Epithelial cell of proximal tubule (primary cell): ENCODE results near the gene SMIM23. TPM values are rescaled to one million over a fixed set of nuclear protein-coding genes. Genes with fewer than 3 reads are reported as not detected.
"Not testable (repeated sequence)": the region's sequence is repeated elsewhere in the genome, so short reads cannot be mapped to it uniquely, and the experiment has no call there.

ENCODE experiments used
- DNase-seq: peaks from one replicate; pipeline ENCODE4 v3.0.0-alpha.2; 2011; ENCODE audit warnings: low read depth
- H3K4me3 ChIP-seq: 2 replicates; pipeline ENCODE4 v1.5.1; 2011; ENCODE audit warnings: low read depth, mild to moderate bottlenecking, low read length
- total RNA-seq: library from RNA; depleted of rRNA; stranded (reverse); fragments of >200 nt; gene quantifications from 2 replicates; pipeline ENCODE4 v1.2.3, GENCODE V29; 2015
- TF ChIP-seq, protein P1 (sequence below): conservative IDR thresholded peaks from 2 replicates; pipeline ENCODE4 v1.5.1; 2012; ENCODE audit warnings: low read depth, mild to moderate bottlenecking, low read length

The SMIM23 gene
- total RNA-seq, 1 donor from 2014 or later: not detected

DNA sequence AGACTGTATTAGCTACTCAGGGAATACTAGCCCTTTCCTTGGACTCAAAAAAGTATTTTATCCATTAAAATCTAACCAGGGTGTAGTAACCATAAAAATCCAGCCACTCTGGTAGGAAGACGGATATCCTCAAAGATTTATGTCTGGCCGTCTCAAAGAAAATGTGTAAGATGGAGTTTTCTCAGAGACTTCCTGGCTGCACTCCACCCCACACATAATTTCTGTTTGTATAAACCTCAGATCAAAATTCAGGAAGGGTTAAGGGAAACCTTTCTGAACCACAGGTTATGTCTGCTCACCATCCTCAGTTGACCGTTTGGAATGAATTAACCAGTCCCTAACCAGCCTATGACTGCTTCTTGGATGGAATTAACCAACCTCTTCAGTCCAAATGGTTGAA, 13.8 kb upstream of the SMIM23 start:
- TF ChIP-seq, protein P1, sequence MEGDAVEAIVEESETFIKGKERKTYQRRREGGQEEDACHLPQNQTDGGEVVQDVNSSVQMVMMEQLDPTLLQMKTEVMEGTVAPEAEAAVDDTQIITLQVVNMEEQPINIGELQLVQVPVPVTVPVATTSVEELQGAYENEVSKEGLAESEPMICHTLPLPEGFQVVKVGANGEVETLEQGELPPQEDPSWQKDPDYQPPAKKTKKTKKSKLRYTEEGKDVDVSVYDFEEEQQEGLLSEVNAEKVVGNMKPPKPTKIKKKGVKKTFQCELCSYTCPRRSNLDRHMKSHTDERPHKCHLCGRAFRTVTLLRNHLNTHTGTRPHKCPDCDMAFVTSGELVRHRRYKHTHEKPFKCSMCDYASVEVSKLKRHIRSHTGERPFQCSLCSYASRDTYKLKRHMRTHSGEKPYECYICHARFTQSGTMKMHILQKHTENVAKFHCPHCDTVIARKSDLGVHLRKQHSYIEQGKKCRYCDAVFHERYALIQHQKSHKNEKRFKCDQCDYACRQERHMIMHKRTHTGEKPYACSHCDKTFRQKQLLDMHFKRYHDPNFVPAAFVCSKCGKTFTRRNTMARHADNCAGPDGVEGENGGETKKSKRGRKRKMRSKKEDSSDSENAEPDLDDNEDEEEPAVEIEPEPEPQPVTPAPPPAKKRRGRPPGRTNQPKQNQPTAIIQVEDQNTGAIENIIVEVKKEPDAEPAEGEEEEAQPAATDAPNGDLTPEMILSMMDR: no peak

GRCh38 chr5:171773106-171773505, 12.5 kb upstream of the SMIM23 start:
- DNase-seq: no peak
- TF ChIP-seq, protein P1: no peak
- H3K4me3 ChIP-seq: no peak overlapping the region

More for the DNA sequence above, 13.8 kb upstream of the SMIM23 start:
- H3K4me3 ChIP-seq: no peak overlapping the region
- DNase-seq: no peak

DNA sequence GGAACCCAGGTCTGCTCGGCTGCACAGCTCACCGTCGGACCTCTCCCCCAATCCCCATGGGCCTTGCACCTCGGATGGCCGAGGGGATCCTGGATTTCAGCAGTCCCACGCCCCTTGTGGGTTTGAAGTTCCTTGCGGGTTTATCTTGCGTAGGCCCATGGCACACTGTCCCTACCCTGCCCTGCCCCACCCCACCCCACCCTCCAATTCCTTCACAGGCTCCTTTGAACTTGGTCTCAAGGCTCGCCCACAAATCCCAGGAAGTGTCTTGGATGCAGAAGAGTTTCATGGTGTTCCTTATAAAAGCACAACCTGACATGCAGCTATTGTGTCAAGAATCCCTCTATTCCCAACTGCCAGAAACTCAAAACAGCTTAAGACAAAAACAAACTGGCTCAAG, 11.2 kb upstream of the SMIM23 start:
- TF ChIP-seq, protein P1: no peak
- no peak overlapping the region for H3K4me3 ChIP-seq
- no peak for DNase-seq

DNA sequence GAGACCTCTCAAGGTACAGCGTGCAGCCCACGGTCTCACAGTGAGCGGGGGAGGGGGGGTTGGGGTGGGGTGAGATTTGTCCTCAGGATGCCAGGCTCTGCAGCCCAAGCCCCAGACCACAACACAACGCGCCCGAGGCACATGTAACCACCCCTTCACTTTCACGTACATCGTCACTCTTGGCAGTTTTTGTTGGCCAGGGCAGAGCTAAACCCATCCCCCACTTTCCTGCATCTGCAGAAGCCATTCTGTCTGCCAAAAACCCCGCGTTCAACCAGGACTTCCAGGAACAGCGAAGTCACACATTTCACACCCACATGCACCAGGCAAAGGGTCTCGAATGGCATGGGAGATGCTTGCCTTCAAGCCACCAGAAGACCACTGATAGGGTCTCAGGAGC, 9.4 kb upstream of the SMIM23 start:
- DNase-seq: no peak
- H3K4me3 ChIP-seq: no peak overlapping the region
- TF ChIP-seq, protein P1: no peak

DNA sequence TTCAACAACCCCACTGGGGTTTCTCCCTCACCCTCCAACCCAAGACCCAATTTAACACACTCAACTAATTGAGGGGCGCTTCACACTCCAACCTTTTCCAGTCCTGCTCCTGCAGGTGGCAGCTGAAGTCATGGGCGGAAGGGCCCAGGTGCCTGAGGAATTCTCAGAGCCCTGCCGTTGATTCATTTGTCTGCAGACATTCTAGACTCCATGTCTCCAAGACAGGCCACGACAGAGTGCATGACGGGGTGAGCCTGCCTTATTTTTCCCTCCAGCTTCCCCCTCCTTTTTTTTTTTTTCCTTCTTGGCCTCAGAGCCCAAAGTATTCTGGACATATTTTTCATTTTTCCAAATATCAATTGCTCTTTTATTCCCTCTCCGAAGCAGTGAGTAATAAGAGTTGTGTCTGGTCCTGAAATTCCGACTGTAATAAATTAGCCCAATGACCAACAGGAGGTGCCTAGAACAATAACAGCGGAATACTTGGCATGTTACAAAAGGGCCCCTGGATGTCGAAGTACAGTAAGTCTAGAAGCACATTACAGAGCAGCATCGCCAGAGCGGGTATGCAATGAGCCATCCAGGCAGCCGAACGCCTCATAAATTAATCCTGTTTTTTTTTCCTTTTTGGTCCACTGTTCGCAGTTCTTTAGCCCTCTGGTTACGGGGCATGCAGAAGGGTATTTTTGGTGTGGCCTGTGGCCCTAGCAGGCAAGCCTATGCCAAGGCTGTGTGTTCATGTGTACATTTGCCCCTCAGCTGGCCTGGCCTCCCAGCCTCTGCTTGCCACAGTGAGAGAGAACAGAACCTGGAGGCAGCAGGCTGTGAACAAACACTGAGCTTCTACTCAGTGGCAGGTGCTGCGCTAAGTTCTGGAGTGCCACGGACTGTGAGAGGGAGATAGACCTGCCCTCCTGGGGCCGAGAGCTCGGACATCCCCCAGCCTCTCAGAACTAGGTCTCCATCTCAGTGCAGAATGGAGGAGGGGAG, 8.6 kb upstream of the SMIM23 start:
- no peak overlapping the region for H3K4me3 ChIP-seq
- no peak for DNase-seq
- TF ChIP-seq, protein P1: no peak

DNA sequence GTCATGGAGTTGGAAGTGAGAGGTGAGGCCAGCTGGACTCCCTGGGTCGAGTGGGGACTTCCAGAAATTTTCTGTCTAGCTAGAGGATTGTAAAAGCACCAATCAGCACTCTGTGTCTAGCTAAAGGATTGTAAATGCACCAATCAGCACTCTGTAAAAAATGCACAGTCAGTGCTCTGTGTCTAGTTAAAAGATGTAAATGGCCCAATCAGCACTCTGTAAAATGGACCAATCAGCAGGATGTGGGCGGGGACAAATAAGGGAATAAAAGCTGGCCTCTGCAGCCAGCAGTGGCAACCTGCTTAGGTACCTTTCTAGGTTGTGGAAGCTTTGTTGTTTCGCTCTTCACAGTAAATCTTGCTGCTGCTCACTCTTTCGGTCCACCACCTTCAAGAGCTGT, 3.9 kb upstream of the SMIM23 start:
- DNase-seq, H3K4me3 ChIP-seq: not testable (repeated sequence)

GRCh38 chr5:171782332-171782966, 3.2 kb upstream of the SMIM23 start:
- no peak overlapping the region for H3K4me3 ChIP-seq
- TF ChIP-seq, protein P1: no peak

More at GRCh38 chr5:171782332-171782966, 3.2 kb upstream of the SMIM23 start:
- no peak for DNase-seq
